Measurements from ENCODE around the gene TNFRSF4.

Gene TNFRSF4

DNA sequence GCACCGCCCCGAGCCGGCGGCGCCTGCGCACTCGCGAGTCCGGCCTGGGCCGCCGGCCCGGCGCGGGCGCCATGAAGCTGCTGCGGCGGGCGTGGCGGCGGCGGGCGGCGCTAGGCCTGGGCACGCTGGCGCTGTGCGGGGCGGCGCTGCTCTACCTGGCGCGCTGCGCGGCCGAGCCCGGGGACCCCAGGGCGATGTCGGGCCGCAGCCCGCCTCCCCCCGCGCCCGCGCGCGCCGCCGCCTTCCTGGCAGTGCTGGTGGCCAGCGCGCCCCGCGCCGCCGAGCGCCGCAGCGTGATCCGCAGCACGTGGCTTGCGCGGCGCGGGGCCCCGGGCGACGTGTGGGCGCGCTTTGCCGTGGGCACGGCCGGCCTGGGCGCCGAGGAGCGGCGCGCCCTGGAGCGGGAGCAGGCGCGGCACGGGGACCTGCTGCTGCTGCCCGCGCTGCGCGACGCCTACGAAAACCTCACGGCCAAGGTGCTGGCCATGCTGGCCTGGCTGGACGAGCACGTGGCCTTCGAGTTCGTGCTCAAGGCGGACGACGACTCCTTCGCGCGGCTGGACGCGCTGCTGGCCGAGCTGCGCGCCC lies 18.3 kb upstream of the TNFRSF4 start, which contains the start of gene B3GALT6:
Gene B3GALT6, plus strand, starts transcription at position 30 of the 588 bp plus-strand sequence. Its CDS starts 42 bp downstream, at position 72.
- Histone ChIP-seq H3K27me3 (ENCODE audit: insufficient read depth, low read length) (0 out of 2 replicates have a peak, but pooled peaks cover 4% of the 10 kb centered on the region), H3K27ac (ENCODE audit: low read depth, low read length, poor library complexity, severe bottlenecking) (peak within 1 kb of the TSS; percentile 51), H3F3A (ENCODE audit: insufficient read depth, low read length) (no peaks in the 10 kb centered on the region), H3K9me2 (ENCODE audit: low read depth, low read length) (no peaks in the 10 kb centered on the region), H3K4me1 (ENCODE audit: insufficient read depth, low read length, severe bottlenecking) (peaks cover 40% of the 10 kb centered on the region), H3K79me2 (ENCODE audit: insufficient read depth, low read length) (peaks cover 19% of the 10 kb centered on the region), H3K4me2 (ENCODE audit: low read length) (peak within 1 kb of the TSS; percentile 78), H3K4me3 (ENCODE audit: low read depth, low read length, poor library complexity, severe bottlenecking) (peak within 1 kb of the TSS; percentile 94), H3K36me3 (ENCODE audit: insufficient read depth, low read length) (peaks cover 38% of the 10 kb centered on the region), H4K20me1 (ENCODE audit: insufficient read depth, low read length) (no peaks in the 10 kb centered on the region), H3K9me3 (ENCODE audit: low read length) (no peaks in the 10 kb centered on the region), H2AFZ (ENCODE audit: low read length) (no peak within 1 kb of the TSS), H3K9ac (ENCODE audit: low read length) (peak within 1 kb of the TSS; percentile 89)
- TF ChIP-seq, protein P1, sequence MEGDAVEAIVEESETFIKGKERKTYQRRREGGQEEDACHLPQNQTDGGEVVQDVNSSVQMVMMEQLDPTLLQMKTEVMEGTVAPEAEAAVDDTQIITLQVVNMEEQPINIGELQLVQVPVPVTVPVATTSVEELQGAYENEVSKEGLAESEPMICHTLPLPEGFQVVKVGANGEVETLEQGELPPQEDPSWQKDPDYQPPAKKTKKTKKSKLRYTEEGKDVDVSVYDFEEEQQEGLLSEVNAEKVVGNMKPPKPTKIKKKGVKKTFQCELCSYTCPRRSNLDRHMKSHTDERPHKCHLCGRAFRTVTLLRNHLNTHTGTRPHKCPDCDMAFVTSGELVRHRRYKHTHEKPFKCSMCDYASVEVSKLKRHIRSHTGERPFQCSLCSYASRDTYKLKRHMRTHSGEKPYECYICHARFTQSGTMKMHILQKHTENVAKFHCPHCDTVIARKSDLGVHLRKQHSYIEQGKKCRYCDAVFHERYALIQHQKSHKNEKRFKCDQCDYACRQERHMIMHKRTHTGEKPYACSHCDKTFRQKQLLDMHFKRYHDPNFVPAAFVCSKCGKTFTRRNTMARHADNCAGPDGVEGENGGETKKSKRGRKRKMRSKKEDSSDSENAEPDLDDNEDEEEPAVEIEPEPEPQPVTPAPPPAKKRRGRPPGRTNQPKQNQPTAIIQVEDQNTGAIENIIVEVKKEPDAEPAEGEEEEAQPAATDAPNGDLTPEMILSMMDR (IDR thresholded peaks at IDR 0.05; ENCODE audit: low read length) = no peak
- TF ChIP-seq EZH2 (IDR thresholded peaks at IDR 0.05; ENCODE audit: borderline replicate concordance, low read length) = no peak

DNA sequence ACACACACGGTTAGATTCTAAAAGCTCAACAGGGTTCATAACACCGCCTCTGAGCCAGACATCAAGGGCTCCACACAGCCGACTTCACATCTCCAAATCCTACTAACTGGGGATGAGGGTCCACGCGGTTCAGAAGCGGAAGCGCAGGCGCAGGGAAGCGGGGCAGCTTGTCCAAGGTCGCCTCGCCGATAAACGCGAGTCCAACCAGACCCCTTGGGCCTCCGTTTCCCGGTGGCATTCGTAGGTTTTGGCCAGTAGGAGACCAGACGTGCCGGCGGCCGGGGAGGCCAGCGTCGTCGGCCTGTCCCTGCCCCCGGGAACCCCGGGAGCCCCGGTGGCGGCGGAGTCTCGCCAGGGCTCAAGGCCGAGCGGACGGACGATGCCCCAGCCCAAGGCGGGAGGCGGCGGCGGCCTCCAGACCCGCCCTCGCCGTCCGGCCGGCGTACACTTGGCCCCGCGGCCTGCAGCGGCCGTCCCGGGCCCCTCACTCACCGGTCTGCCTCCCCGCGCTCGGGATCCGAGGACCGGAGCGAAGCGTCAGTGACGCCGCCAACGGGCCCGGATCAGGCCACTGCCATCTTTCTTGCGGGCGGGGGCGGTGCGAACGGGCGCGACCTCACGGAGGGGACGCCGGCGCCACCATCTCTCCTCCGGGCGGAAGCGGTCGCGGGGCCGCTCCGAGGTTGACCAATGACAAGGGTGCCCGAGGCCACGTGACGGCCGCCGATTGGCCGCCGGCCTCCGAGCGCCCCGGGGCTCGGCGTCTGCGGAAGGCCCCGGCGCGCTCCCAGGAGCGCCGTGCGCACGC lies 17.7 kb upstream of the TNFRSF4 start, which contains the start of gene SDF4:
Gene SDF4, minus strand, starts transcription at position 602 of the 808 bp plus-strand sequence. CDS start 3,229 bp downstream, outside the sequence.
- peaks cover 42% of the 10 kb centered on the region for H3K36me3 ChIP-seq (ENCODE audit: insufficient read depth, low read length)
- peak within 1 kb of the TSS; percentile 94 for H3K4me3 ChIP-seq (ENCODE audit: low read depth, low read length, poor library complexity, severe bottlenecking)
- 0 out of 2 replicates have a peak, but pooled peaks cover 4% of the 10 kb centered on the region for H3K27me3 ChIP-seq (ENCODE audit: insufficient read depth, low read length)
- H3K4me2 ChIP-seq (ENCODE audit: low read length) = peak within 1 kb of the TSS; percentile 78
- peak within 1 kb of the TSS; percentile 89 for H3K9ac ChIP-seq (ENCODE audit: low read length)
- TF ChIP-seq, protein P1 (IDR thresholded peaks at IDR 0.05; ENCODE audit: low read length) = no peak
- TF ChIP-seq EZH2 (IDR thresholded peaks at IDR 0.05; ENCODE audit: borderline replicate concordance, low read length) = no peak
- H3F3A ChIP-seq (ENCODE audit: insufficient read depth, low read length) = no peaks in the 10 kb centered on the region
- no peaks in the 10 kb centered on the region for H3K9me2 ChIP-seq (ENCODE audit: low read depth, low read length)
- no peak within 1 kb of the TSS for H2AFZ ChIP-seq (ENCODE audit: low read length)
- H3K27ac ChIP-seq (ENCODE audit: low read depth, low read length, poor library complexity, severe bottlenecking) = peak within 1 kb of the TSS; percentile 51
- no peaks in the 10 kb centered on the region for H3K9me3 ChIP-seq (ENCODE audit: low read length)
- no peaks in the 10 kb centered on the region for H4K20me1 ChIP-seq (ENCODE audit: insufficient read depth, low read length)
- peaks cover 19% of the 10 kb centered on the region for H3K79me2 ChIP-seq (ENCODE audit: insufficient read depth, low read length)
- peaks cover 40% of the 10 kb centered on the region for H3K4me1 ChIP-seq (ENCODE audit: insufficient read depth, low read length, severe bottlenecking)

DNA sequence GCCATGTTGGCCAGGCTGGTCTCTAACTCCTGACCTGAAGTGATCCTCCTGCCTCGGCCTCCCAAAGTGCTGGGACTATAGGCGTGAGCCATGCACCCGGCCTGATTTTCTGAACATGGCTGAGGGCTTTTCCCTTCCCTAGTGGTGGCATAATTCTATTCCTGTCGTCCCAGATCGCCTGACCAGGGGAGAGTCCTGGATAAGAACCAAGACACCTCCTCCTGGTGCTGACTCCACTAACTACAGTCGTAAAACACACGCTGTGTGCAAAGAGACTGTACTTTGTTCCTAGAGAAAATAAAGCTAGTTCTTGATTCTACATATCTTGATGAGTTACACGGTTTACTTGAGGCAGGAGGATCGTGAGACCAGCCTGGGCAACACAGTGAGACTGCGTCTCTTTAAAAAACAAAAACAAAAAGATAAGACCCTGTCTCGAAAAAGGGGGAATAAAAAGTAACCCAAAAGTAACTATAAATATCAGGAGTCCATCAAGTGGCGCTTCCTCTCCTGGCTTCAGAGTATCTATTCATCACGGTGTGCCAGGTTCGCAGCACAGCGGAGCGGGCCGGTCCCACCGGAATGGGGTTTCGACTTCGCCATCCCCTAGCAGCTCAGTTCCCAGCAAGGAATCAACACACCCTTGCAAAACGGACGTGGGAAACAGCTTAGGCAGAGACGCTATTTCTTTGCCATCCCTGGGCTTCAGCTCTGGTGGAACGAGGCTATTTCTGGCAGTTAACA lies 16.9 kb upstream of the TNFRSF4 start:
- Histone ChIP-seq H3K79me2 (ENCODE audit: insufficient read depth, low read length) (peaks cover 19% of the 10 kb centered on the region), H3K9me2 (ENCODE audit: low read depth, low read length) (no peaks in the 10 kb centered on the region), H4K20me1 (ENCODE audit: insufficient read depth, low read length) (no peaks in the 10 kb centered on the region), H3K4me2 (ENCODE audit: low read length) (peak overlapping the region; percentile 78), H3K9ac (ENCODE audit: low read length) (peak overlapping the region; percentile 89), H3K9me3 (ENCODE audit: low read length) (no peaks in the 10 kb centered on the region), H3K27ac (ENCODE audit: low read depth, low read length, poor library complexity, severe bottlenecking) (peak overlapping the region; percentile 51), H3K4me3 (ENCODE audit: low read depth, low read length, poor library complexity, severe bottlenecking) (peak overlapping the region; percentile 94), H3K27me3 (ENCODE audit: insufficient read depth, low read length) (0 out of 2 replicates have a peak, but pooled peaks cover 4% of the 10 kb centered on the region), H2AFZ (ENCODE audit: low read length) (no peak overlapping the region), H3K4me1 (ENCODE audit: insufficient read depth, low read length, severe bottlenecking) (peaks cover 40% of the 10 kb centered on the region), H3F3A (ENCODE audit: insufficient read depth, low read length) (no peaks in the 10 kb centered on the region), H3K36me3 (ENCODE audit: insufficient read depth, low read length) (peaks cover 50% of the 10 kb centered on the region)
- TF ChIP-seq EZH2 (IDR thresholded peaks at IDR 0.05; ENCODE audit: borderline replicate concordance, low read length) = no peak
- TF ChIP-seq, protein P1 (IDR thresholded peaks at IDR 0.05; ENCODE audit: low read length) = 0 out of 2 replicates have a peak, but pooled peaks have one; percentile 13

Measured in OCI-LY1 (cell line).